Sigmoid colon (tissue), 7 donors: ENCODE measurements around the gene LRRFIP1. TPM values are rescaled to one million over a fixed set of nuclear protein-coding genes. Genes with fewer than 3 reads are reported as not detected.
"Not testable (repeated sequence)": the region's sequence is repeated elsewhere in the genome, so short reads cannot be mapped to it uniquely, and the experiment has no call there.

Experiments
- DNase-seq: peaks from one replicate; pipeline ENCODE4 v3.0.0-alpha.2; 2019
- H3K27ac ChIP-seq, 4 donors: fragments of 200-600 bp; sonication (generic); one replicate each; pipeline ENCODE4 v1.5.1; 2016 to 2019; ENCODE audit warnings: mild to moderate bottlenecking in 1 of 4
- H3K27me3 ChIP-seq, 3 donors: fragments of 200-600 bp; sonication (generic); one replicate each; pipeline ENCODE4 v1.5.1; 2019; ENCODE audit warnings: mild to moderate bottlenecking in 1 of 3
- H3K36me3 ChIP-seq, 4 donors: fragments of 200-600 bp; sonication (generic); one replicate each; pipeline ENCODE4 v1.5.1; 2016 to 2019
- H3K4me1 ChIP-seq, 4 donors: fragments of 200-600 bp; sonication (generic); one replicate each; pipeline ENCODE4 v1.5.1; 2017 to 2019
- H3K4me3 ChIP-seq, 4 donors: fragments of 200-600 bp; sonication (generic); one replicate each; pipeline ENCODE4 v1.5.1; 2017 to 2019; ENCODE audit warnings: mild to moderate bottlenecking in 2 of 4, moderate library complexity in 1 of 4
- H3K9me3 ChIP-seq, 4 donors: fragments of 200-600 bp in 3 of 4; sonication (generic) in 3 of 4; one replicate each; pipeline versions ENCODE4 v1.5.1 to v1.6.1; 2013 to 2019
- EP300 ChIP-seq, 4 donors: sonication (generic); formaldehyde crosslinking; IDR thresholded peaks; one replicate each; pipeline ENCODE4 v1.6.1; 2017; ENCODE audit warnings: antibody characterized with exemption in 4 of 4
- POLR2A ChIP-seq, 2 donors: fragments of 450-650 bp; IDR thresholded peaks; one replicate each; pipeline ENCODE4 v1.6.1; 2016; ENCODE audit warnings: antibody characterized with exemption in 2 of 2, mild to moderate bottlenecking in 2 of 2, moderate library complexity in 2 of 2
- POLR2AphosphoS5 ChIP-seq, 4 donors: sonication (generic); formaldehyde crosslinking; IDR thresholded peaks; one replicate each; pipeline ENCODE4 v1.6.1; 2017; ENCODE audit warnings: antibody characterized with exemption in 4 of 4
- WGBS, 2 donors: extraction: QIAGEN DNeasy Blood & Tissue Kit; methylation state at CpG; one replicate each; pipeline ENCODE4 v1.1.7; 2013; 5-methylcytosine and 5-hydroxymethylcytosine counted together
- intact Hi-C: fragments of 100-400 bp; cut with DNase I; formaldehyde crosslinking; loops from one replicate; pipeline ENCODE4 v1.15.1; 2023
- polyA plus RNA-seq, 3 donors: library from polyadenylated mRNA; stranded (reverse); fragments of 200-250 nt; gene quantifications; one replicate each; pipeline ENCODE4 v1.2.3, GENCODE V29; 2013
- total RNA-seq, 4 donors: library from RNA; depleted of rRNA; stranded (reverse); fragments of >200 nt; gene quantifications; one replicate each; pipeline ENCODE4 v1.1.0, GENCODE V29; 2016
- TF ChIP-seq, protein P1 (sequence below), 4 experiments: fragments of 450-650 bp in 3 of 4; fragments of 200-600 bp in 1 of 4; IDR thresholded peaks; one replicate each; pipeline ENCODE4 v1.5.1; 2016 to 2019; ENCODE audit warnings: antibody characterized with exemption in 4 of 4, mild to moderate bottlenecking in 3 of 4, moderate library complexity in 2 of 4
- donor health status: healthy with polysubstance abuse.
- donor health status: Bipolar disorder and iron deficiency.
- donor health status: healthy.

Gene LRRFIP1
- total and polyA plus RNA-seq, 7 donors: 42.0 to 185 (median 112) TPM

DNA sequence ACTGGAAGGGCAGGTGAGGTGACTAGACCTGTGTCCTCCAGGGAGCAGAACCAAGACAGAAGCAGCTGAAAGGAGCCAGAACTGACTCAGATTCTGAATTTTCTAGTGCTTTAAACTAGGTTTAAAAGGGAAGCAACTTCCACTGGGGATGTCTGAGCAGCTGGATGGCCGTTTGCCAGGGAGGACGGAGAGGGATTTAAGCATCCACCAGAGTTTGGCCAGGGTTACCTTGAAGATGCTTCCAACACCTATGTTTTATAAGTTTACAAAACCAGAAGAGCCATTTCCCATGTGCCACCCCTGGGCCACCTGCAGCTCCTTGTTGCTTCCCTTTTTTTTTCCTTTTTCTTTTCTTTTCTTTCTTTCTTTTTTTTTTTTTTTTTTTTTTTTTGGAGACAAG lies 122.6 kb downstream of the LRRFIP1 start:
- H3K9me3 ChIP-seq: no peaks in the 10 kb centered on the region
- H3K27ac ChIP-seq: no peak overlapping the region
- H3K36me3 ChIP-seq: peaks cover 4 to 73% (median 48%) of the 10 kb centered on the region in 4 donors
- 89 to 90% methylated on average over 2 of the region's 2 CpGs for WGBS, 2 donors
- H3K4me3 ChIP-seq: no peak overlapping the region
- no peaks in the 10 kb centered on the region for H3K27me3 ChIP-seq
- intact Hi-C loops: loop anchor here (5.0 to 10.0 kb wide), 2 partner anchors 148 to 625 kb away; no protein-coding TSS in a partner anchor
- DNase-seq: no peak
- H3K4me1 ChIP-seq: peaks cover 0 to 10% (median 7%) of the 10 kb centered on the region in 4 donors
- TF ChIP-seq, protein P1, sequence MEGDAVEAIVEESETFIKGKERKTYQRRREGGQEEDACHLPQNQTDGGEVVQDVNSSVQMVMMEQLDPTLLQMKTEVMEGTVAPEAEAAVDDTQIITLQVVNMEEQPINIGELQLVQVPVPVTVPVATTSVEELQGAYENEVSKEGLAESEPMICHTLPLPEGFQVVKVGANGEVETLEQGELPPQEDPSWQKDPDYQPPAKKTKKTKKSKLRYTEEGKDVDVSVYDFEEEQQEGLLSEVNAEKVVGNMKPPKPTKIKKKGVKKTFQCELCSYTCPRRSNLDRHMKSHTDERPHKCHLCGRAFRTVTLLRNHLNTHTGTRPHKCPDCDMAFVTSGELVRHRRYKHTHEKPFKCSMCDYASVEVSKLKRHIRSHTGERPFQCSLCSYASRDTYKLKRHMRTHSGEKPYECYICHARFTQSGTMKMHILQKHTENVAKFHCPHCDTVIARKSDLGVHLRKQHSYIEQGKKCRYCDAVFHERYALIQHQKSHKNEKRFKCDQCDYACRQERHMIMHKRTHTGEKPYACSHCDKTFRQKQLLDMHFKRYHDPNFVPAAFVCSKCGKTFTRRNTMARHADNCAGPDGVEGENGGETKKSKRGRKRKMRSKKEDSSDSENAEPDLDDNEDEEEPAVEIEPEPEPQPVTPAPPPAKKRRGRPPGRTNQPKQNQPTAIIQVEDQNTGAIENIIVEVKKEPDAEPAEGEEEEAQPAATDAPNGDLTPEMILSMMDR (IDR thresholded peaks at IDR 0.05): no peak
- no peak for TF ChIP-seq POLR2A (IDR thresholded peaks at IDR 0.05)
- no peak for TF ChIP-seq POLR2AphosphoS5 (IDR thresholded peaks at IDR 0.05)
- TF ChIP-seq EP300 (IDR thresholded peaks at IDR 0.05): no peak

DNA sequence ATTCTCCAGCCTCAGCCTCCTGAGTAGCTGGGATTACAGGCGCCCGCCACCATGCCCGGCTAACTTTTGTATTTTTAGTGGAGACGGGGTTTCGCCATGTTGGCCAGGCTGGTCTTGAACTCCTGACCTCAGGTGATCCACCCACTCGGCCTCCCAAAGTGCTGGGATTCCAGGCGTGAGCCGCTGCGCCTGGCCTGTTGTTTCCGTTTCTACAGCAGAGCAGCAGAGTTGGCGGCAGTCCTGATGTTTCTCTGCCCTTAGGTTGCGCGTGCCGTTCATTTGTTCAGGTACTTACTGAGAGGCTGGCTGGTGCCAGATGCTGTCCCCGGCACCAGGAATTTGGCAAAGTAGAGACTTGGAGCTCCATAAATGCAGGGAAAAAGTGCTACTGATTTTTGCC lies 123.1 kb downstream of the LRRFIP1 start:
- H3K27ac ChIP-seq, H3K27me3 ChIP-seq, intact Hi-C loops, DNase-seq, H3K9me3 ChIP-seq, H3K4me3 ChIP-seq, H3K4me1 ChIP-seq: not testable (repeated sequence)
- WGBS, 2 donors: 95 to 97% methylated on average over 15 of the region's 15 CpGs
- peaks cover 4 to 78% (median 53%) of the 10 kb centered on the region in 4 donors for H3K36me3 ChIP-seq

DNA sequence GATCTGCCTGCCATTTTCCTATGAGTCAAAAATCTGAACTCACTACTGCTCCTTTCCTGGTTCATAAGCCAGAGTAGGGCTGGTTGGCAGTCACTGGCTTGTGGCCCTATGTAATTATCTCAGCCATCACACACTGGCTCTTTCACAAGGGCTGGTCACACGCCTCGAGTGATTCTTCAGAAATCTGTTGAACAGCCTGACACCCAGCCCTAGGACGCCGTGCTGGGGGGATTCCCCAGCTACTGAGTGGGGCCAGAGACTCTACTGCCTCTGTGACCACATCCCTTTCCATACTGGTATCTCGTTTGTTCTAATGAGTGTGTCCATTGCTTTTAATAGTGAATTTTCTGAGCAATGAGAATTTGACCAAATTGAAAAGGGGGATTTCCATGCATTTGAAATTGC lies 125.4 kb downstream of the LRRFIP1 start:
- H3K27me3 ChIP-seq: no peaks in the 10 kb centered on the region
- peaks cover 8 to 100% (median 70%) of the 10 kb centered on the region in 4 donors for H3K36me3 ChIP-seq
- no peak for DNase-seq
- intact Hi-C loops: no loop called here
- H3K9me3 ChIP-seq: no peaks in the 10 kb centered on the region
- H3K4me1 ChIP-seq: no peaks in the 10 kb centered on the region
- WGBS, 2 donors: 54 to 77% methylated on average over 5 of the region's 5 CpGs
- no peak for TF ChIP-seq POLR2A (IDR thresholded peaks at IDR 0.05)
- no peak for TF ChIP-seq POLR2AphosphoS5 (IDR thresholded peaks at IDR 0.05)
- TF ChIP-seq, protein P1 (IDR thresholded peaks at IDR 0.05): no peak
- no peak for TF ChIP-seq EP300 (IDR thresholded peaks at IDR 0.05)
- H3K4me3 ChIP-seq: no peak overlapping the region
- H3K27ac ChIP-seq: no peak overlapping the region

DNA sequence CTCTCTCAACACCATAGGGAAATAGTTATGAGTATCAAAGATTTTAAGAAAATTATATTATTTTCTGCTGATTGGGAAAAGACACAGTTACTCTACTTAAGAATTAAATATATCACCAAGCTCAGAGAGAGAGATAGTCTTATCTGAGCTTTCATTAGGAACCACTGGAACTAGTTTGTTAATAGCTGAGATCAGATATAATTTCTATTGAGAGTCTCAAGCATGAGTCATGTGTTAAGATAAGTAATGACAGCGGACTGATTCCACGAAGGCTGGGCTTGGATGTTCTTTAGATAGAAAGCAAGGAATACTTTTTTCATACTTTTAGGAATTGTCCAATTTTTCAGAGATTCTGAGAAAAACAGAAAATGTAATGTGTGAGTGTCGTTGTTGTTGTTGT lies 126.8 kb downstream of the LRRFIP1 start:
- no peak for TF ChIP-seq POLR2AphosphoS5 (IDR thresholded peaks at IDR 0.05)
- no peak for TF ChIP-seq EP300 (IDR thresholded peaks at IDR 0.05)
- no peak for TF ChIP-seq POLR2A (IDR thresholded peaks at IDR 0.05)
- TF ChIP-seq, protein P1 (IDR thresholded peaks at IDR 0.05): no peak
- intact Hi-C loops: no loop called here
- no peaks in the 10 kb centered on the region for H3K27me3 ChIP-seq
- H3K4me1 ChIP-seq: no peaks in the 10 kb centered on the region
- no peak for DNase-seq
- no peaks in the 10 kb centered on the region for H3K9me3 ChIP-seq
- 92 to 94% methylated on average over 3 of the region's 3 CpGs for WGBS, 2 donors
- peaks cover 8 to 100% (median 74%) of the 10 kb centered on the region in 4 donors for H3K36me3 ChIP-seq
- H3K4me3 ChIP-seq: no peak overlapping the region
- no peak overlapping the region for H3K27ac ChIP-seq

DNA sequence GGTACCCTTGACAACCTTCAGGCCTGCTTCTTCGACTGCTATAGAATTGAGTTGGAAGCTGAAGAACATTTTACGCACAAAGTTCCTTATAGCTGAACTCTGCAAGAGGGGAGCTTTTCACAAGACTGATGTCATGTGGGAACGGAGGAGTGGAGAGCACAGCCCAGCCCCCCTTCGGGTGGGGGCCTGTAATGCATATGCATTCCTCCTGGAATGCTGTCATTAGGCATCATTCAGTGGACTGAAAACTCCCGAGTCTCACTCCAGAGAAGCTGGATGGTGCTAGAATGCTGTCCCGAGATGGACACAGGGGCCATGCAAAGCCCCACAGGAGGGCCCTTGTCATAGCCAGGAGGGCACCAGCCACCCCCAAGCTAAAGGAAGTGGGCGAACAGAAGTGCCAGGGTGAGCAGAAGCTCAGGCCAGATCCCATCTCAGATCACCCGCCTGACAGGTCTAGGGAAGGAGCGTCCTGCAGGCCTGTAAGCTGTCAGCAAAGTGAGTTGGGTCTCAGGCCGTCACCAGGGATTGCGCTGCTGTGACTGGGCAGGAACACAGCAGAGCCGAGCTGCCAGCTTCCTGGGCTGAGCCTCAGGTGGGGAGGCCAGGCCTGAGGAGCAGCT lies 127.3 kb downstream of the LRRFIP1 start:
- Histone ChIP-seq H3K36me3 (peaks cover 8 to 100% (median 72%) of the 10 kb centered on the region in 4 donors), H3K9me3 (no peaks in the 10 kb centered on the region), H3K27me3 (no peaks in the 10 kb centered on the region), H3K4me1 (no peaks in the 10 kb centered on the region), H3K27ac (no peak overlapping the region), H3K4me3 (no peak overlapping the region)
- DNase-seq: no peak
- 94% methylated on average over 12 of the region's 12 CpGs for WGBS, 2 donors
- TF ChIP-seq, protein P1 (IDR thresholded peaks at IDR 0.05): no peak
- TF ChIP-seq EP300 (IDR thresholded peaks at IDR 0.05): no peak
- TF ChIP-seq POLR2AphosphoS5 (IDR thresholded peaks at IDR 0.05): no peak
- no peak for TF ChIP-seq POLR2A (IDR thresholded peaks at IDR 0.05)
- intact Hi-C loops: no loop called here
